ENCODE measurements around the gene TMEM220.

TMEM220 gene

DNA sequence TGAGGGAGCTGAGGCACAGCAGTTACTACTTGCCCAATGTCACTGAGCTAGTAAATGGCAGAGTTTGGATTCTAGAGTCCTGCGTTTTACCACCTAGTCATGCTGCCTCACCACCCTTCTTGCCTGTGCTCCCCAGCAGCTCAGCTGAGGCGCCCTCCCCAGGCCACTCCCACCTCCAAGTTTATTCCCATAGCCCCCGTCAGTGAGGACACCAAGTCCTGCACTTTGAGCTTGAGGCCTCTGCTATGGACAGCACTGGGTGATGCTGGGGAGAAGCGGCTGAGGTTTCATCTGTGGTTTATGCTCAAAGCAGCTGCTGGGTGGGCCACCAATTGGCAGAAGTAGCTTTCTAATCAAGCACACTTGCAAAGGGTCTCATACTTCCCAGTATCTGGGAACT is 37.4 kb upstream of the TMEM220 start:
- TF ChIP-seq, protein P1, sequence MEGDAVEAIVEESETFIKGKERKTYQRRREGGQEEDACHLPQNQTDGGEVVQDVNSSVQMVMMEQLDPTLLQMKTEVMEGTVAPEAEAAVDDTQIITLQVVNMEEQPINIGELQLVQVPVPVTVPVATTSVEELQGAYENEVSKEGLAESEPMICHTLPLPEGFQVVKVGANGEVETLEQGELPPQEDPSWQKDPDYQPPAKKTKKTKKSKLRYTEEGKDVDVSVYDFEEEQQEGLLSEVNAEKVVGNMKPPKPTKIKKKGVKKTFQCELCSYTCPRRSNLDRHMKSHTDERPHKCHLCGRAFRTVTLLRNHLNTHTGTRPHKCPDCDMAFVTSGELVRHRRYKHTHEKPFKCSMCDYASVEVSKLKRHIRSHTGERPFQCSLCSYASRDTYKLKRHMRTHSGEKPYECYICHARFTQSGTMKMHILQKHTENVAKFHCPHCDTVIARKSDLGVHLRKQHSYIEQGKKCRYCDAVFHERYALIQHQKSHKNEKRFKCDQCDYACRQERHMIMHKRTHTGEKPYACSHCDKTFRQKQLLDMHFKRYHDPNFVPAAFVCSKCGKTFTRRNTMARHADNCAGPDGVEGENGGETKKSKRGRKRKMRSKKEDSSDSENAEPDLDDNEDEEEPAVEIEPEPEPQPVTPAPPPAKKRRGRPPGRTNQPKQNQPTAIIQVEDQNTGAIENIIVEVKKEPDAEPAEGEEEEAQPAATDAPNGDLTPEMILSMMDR (IDR thresholded peaks at IDR 0.05; ENCODE audit: low read length, missing control alignments), result no peak
- H3K4me3 ChIP-seq (replicated peaks; ENCODE audit: low read depth, low read length), result no peak overlapping the region
- DNase-seq (ENCODE audit: low read depth), result no peak

DNA sequence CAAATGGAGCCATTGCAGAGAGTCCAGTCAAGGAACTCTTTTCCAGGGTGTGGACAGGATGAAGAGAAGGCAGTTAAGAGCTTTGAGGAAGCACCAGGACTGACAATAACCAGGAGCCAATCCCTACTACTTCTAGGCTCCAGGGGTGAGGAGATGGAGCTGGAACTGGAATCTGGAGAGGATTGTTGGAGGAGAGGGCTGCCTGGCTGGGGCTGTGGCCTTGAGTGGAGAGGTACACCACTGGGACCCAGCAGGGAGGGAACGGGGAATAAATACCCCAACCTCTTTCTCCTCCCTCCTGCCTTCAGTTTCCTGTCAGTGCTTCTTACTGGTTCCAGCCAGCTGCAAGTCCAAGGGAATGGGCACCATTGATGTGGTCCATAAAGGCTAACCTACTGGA is 32.2 kb upstream of the TMEM220 start:
- no peak overlapping the region for H3K4me3 ChIP-seq (replicated peaks; ENCODE audit: low read depth, low read length)
- TF ChIP-seq, protein P1 (IDR thresholded peaks at IDR 0.05; ENCODE audit: low read length, missing control alignments), result no peak
- DNase-seq (ENCODE audit: low read depth), result no peak

DNA sequence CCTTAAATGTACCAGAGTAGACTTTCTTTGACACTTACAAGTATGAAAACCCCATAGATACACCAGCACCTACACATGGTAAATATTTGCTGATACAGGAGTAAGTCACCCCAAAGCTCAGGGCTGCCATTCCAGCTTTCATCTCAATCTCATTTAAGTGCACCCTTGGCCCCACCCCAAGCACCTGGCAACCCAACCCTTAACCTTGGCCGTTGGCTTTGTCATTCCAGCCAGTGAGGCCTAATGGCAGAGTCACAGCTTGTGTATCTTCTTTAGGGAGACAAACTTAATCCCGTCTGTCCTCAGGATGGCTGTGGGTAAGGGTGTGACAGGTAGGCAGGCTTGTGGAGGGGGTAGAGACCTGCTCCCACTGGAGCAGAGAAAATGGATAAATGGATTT is 31.5 kb upstream of the TMEM220 start:
- TF ChIP-seq, protein P1 (IDR thresholded peaks at IDR 0.05; ENCODE audit: low read length, missing control alignments), result no peak
- H3K4me3 ChIP-seq (replicated peaks; ENCODE audit: low read depth, low read length), result no peak overlapping the region
- no peak for DNase-seq (ENCODE audit: low read depth)

DNA sequence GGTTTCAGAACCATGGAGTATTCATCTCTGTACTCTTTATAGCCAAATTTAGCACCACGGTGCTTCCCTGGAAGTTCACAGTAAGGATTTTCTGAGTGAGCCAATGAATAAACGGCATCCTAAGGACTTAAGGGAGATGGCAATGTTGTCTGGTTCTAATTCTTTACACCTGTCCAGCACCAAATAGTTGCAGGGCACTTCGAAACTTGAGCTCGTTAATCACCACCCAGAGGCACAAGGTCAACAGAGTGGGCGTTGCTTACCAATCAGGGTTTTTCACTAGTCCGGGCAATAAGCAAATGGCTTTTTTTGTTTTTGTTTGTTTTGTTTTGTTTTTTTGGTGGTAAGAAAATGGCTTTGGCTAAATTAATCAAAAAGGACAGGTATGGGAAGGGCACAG is 28.2 kb upstream of the TMEM220 start:
- TF ChIP-seq, protein P1 (IDR thresholded peaks at IDR 0.05; ENCODE audit: low read length, missing control alignments), result no peak
- DNase-seq (ENCODE audit: low read depth), result no peak
- no peak overlapping the region for H3K4me3 ChIP-seq (replicated peaks; ENCODE audit: low read depth, low read length)

DNA sequence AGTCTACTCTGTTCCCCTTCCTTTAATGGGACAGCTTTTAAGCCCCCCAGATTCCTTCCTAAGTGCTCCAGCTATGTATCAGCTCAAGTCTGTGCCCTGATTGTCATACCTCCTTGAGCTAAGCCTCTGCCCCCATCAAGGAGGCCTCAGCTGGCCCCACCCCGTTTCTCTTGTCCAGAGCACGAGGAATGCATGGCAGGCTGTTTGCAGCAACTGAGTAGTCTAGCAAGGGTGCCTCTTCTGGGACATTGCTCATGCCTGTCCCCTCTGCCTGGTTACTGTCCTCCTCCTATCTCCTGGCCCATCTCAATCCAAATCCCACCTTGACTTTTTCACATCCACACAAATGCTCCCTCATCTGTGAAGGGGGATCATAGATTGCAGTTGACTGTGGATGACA is 27.8 kb upstream of the TMEM220 start:
- H3K4me3 ChIP-seq (replicated peaks; ENCODE audit: low read depth, low read length), result no peak overlapping the region
- no peak for DNase-seq (ENCODE audit: low read depth)
- TF ChIP-seq, protein P1 (IDR thresholded peaks at IDR 0.05; ENCODE audit: low read length, missing control alignments), result no peak

DNA sequence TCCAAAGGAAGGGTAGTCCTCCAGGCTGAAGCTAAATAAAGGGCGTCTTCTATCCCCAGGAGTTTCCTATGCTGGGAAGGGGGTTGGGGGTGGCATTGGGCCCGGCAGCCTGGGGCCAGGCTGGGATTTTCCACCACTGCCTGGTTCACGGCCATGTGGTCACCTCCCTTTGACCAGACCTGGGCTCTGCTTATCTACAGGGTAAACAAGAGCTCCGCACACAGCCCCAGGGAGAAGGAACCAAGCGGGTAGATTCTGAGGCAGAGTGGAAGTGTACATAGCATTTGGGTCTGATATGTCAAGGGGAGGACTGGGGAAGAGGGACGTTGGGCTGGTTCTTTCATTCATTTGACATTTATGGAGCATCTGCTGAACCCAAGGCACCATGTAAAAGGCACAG is 27.2 kb upstream of the TMEM220 start:
- no peak overlapping the region for H3K4me3 ChIP-seq (replicated peaks; ENCODE audit: low read depth, low read length)
- no peak for DNase-seq (ENCODE audit: low read depth)

DNA sequence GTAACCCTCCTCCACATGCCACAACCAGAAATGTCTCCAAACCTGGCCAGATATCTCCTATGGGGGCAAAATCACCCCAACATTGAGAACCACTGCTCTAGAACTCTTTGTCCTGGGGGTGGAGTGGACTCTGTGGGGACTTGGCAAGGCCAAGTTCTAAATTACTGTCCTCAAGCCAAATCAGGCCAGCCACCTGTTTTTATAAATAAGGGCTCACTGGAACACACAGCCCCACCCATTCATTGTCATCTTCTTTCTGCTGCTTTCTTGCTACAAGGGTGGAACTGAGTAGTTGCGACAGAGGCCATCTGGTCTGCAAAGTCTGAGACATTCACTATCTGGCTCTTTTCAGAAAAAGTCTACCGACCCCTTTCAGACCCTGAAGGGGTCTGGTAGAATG is 26.8 kb upstream of the TMEM220 start:
- H3K4me3 ChIP-seq (replicated peaks; ENCODE audit: low read depth, low read length), result no peak overlapping the region
- TF ChIP-seq, protein P1 (IDR thresholded peaks at IDR 0.05; ENCODE audit: low read length, missing control alignments), result no peak
- DNase-seq (ENCODE audit: low read depth), result no peak

More for the DNA sequence above, 27.2 kb upstream of the TMEM220 start:
- TF ChIP-seq, protein P1 (IDR thresholded peaks at IDR 0.05; ENCODE audit: low read length, missing control alignments), result no peak
